Activated T-cell treated with anti-CD3 and anti-CD28 coated beads for 1 hour (primary cell): Measurements from ENCODE around the gene NTPCR.
"Not testable (repeated sequence)": the region's sequence is repeated elsewhere in the genome, so short reads cannot be mapped to it uniquely, and the experiment has no call there.

Experiments used
- DNase-seq: peaks from one replicate; pipeline ENCODE4 v3.0.0-alpha.2; 2020; ENCODE audit warnings: low read depth

Gene NTPCR

GRCh38 chr1:232984577-232985425 lies 34.4 kb downstream of the NTPCR start:
- DNase-seq, result no peak

- no peak for DNase-seq
These were observed 35.6 kb downstream of the NTPCR start for GRCh38 chr1:232985882-232986526.

GRCh38 chr1:232986527-232986922 lies 36.1 kb downstream of the NTPCR start:
- no peak for DNase-seq

DNA sequence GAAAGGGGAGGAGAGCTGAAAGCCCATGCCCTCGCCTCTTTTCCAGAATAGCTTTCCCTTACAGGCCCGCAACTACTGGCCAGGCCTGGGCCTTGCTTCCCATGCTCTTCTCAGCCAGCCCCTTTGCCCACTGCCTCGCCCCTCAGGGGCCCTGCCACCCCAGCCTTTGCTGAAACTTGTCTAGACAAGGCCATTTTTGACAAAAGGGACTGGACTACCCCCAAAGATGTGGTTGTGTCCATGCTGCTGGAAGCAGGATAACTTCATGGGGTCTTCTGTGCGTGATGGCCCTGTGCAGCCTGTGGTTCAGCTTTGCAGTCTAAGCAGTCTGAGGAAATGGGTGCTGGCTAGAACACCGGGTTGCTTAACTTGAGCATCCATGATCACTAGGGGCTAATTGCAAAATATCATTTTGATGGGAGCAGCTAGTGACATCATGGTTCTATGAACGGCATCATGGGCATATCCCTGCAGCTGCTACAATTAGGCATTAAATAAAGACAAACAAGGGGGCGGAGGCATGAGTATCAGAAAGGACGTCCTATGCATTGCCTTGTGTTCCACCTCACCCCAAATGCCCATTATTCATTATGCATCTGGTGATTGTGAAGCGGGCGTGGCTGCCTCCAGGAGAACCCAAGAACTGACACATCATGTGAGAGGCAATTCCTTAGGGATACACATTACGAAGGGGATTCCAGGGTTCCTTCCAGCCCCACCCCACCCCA lies 36.8 kb downstream of the NTPCR start:
- DNase-seq, result no peak

- no peak for DNase-seq
These were observed 37.3 kb downstream of the NTPCR start for GRCh38 chr1:232987774-232988140.

- DNase-seq, result no peak
These were observed 38.2 kb downstream of the NTPCR start for GRCh38 chr1:232988572-232989040.

DNA sequence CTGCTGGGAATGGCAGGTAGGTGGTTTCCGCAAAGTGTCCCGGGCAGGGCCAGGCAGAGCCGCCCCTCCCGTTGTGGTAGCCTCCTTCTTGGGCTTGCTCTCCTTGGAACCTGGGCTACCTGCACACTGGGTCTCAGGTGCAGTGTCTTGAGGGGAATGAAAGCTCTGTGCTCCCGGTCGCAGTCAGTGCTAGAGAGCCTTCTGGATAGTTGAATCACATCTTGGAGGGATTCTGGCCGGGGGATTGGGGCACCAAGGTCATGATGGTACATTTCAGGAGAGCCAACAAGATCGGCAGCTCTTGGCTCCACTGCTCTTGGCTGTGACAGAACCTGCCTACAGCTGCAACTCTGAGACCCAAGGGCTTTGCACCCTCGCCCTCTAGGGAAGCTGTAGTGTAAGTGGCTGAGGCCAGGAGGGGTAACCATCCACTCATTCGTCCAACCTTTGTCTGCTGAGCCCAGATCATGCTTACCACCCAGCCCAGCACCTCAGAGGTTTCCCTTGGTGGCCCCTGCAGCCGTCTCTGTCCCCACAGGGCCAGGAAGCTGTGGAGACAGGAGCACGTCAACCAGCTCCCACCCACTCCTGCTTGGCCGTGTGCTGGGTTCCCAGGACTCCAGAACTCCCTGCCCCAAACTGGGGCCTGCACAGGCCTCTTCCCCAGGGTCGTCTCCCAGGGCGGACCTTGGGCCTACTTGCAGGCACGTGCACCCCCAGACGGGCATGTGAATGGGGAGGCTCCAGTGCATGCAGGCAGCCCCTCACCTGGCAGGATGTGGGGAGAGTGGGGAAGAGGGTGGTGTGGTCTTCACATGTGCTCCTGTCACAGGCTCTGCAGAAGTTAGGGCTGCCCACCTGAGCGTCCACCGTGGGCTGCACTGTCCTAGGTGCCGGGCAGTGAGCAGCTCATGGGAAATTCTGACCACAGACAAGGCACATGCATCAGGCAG lies 40.0 kb downstream of the NTPCR start:
- DNase-seq, result no peak

- no peak for DNase-seq
These were observed 40.8 kb downstream of the NTPCR start for GRCh38 chr1:232991238-232991637.

- DNase-seq, result no peak
These were observed 41.8 kb downstream of the NTPCR start for GRCh38 chr1:232992227-232992626.

- DNase-seq, result no peak
These were observed 43.1 kb downstream of the NTPCR start for GRCh38 chr1:232993555-232993954.

GRCh38 chr1:232995189-232995588 lies 44.8 kb downstream of the NTPCR start:
- no peak for DNase-seq

- DNase-seq, result no peak
These were observed 45.7 kb downstream of the NTPCR start for GRCh38 chr1:232996143-232996542.

DNA sequence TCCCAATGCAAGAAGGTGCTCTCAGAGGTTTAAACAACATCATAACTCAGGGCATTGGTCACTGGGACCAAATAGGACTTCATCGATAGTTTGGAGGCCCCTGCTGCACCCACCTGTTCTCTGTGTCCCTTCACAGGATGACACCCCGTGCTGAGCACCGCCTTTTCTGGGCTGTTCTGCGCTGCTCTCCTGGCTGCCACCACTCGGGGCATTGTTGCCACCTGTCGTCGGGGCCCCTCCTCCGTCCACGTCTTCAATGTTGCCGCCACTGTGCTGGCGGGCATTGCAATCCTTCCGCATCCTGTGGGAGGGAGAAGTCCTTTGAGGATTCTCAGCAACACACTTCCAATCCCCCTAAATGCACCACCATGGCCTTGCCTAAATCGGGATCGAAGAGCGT lies 47.7 kb downstream of the NTPCR start:
- no peak for DNase-seq

DNA sequence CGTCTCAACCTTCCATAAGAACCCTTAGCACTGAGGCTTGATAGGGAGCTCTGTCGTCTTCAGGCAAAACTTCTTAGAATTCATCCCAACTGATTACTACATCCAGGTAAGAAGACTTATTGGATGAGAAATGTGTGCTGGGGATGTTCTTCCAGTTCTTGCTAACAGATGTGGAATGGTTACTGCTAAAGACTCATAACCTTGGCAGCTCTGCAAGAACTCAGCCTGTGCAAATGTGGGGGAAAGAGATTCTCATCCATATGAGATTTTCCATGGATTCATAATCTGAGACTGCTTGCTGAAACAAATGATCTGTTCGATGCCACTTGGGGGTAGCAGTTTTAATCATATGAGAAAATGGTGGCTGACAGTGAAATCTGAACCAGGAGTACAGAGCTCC lies 48.2 kb downstream of the NTPCR start:
- no peak for DNase-seq

DNA sequence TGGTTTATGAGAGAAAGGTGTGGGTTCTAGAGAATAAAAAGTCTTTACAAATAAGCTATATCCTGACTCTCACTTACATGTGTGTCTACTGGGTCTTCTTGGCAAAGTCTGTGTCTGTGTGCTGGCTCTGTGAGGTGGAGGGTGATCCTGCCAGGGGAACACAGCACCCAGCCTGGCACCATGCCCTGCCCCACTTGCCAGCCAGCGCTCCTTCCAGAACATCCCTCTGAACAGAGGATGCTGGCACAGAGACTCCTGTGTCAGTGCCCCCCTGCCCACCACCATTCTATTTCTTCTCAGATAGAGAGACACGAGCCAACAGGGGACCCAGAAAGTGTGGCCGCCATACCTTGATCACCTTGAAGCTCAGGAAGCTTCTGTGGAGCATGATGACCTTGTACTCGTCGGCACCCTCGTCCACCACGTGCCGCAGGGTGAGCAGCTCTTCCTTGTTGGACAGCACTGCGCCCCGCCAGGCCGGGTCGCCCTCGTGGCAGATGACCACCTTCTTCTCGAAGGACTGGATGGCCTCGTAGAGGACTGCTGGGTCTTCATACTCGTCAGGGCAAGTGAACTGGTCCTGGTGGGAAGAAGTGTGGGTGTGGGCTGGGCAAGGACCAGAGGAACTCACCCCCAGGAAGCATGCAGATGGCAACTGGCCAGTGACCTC lies 49.7 kb downstream of the NTPCR start:
- DNase-seq, result no peak

- DNase-seq, result not testable (repeated sequence)
These were observed 53.2 kb downstream of the NTPCR start for GRCh38 chr1:233003638-233004037.

DNA sequence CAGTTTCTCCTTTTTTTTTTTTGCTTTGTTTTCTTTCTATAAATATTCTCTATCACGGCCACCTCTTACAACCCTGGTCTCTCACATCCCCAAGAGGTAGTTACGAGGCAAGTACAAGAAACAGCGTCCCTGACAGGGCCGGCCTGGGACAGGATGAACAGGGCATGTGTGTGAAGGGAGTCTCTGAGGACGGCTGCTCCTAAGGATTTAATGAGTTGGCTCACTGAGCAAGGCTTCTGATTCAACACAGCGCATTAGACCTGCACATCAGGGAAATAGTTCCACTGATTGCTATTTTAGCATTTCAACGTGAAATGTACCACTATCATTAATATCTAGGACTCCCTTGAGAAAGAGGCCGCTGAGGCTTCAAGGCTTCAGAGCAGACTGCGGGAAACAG lies 54.0 kb downstream of the NTPCR start:
- no peak for DNase-seq

- no peak for DNase-seq
These were observed 54.7 kb downstream of the NTPCR start for GRCh38 chr1:233005156-233005555.

DNA sequence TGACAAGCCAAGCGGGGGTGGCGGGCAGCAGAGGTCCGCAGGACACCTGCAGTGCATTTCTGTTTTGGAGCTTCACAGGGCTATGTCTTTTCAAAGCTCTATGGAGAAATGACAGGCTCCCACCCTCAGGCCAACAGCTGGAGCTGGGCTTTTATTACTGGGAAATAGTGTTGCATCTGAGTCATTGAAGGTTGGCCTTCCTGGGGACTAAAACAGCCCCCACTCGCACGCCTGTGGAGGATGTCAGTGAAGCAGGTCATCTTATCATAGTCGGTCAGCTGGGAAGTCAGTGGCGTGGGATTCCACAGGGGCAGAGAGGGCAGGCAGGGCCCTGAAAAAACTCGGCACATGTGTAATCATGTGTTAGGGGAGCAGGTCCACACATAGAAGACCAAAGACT lies 55.3 kb downstream of the NTPCR start:
- DNase-seq, result no peak

- DNase-seq, result no peak
These were observed 55.7 kb downstream of the NTPCR start for GRCh38 chr1:233006108-233006507.

GRCh38 chr1:233006541-233006973 lies 56.1 kb downstream of the NTPCR start:
- no peak for DNase-seq
